Measurements from ENCODE around the gene FCRLB. TPM values are rescaled to one million over a fixed set of nuclear protein-coding genes. Genes with fewer than 3 reads are reported as not detected.
"Not testable (repeated sequence)": the region's sequence is repeated elsewhere in the genome, so short reads cannot be mapped to it uniquely, and the experiment has no call there.

Gene FCRLB
- total RNA-seq, 4 donors from 2014 or later: 0.65 to 2.2 (median 0.98) TPM

GRCh38 chr1:161688946-161689345, 32.4 kb upstream of the FCRLB start:
- DNase-seq (ENCODE audit: low spot score) (no peak), ATAC-seq (ENCODE audit: low FRiP score) (no peak)
- no peak for TF ChIP-seq CTCF (IDR thresholded peaks at IDR 0.05)

GRCh38 chr1:161691846-161692245, 29.5 kb upstream of the FCRLB start:
- ATAC-seq (ENCODE audit: low FRiP score) (no peak), DNase-seq (ENCODE audit: low spot score) (no peak)
- no peak for TF ChIP-seq CTCF (IDR thresholded peaks at IDR 0.05)

- not testable (repeated sequence) for ATAC-seq (ENCODE audit: low FRiP score)
Measured at GRCh38 chr1:161693020-161693712, 28.2 kb upstream of the FCRLB start.

GRCh38 chr1:161698302-161698701, 23.0 kb upstream of the FCRLB start:
- DNase-seq (ENCODE audit: low spot score); ATAC-seq (ENCODE audit: low FRiP score): not testable (repeated sequence)

More at GRCh38 chr1:161693020-161693712, 28.2 kb upstream of the FCRLB start:
- DNase-seq (ENCODE audit: low spot score): not testable (repeated sequence)

GRCh38 chr1:161702250-161702649, 19.1 kb upstream of the FCRLB start:
- ATAC-seq (ENCODE audit: low FRiP score): no peak

GRCh38 chr1:161705537-161705936, 15.8 kb upstream of the FCRLB start:
- no peak for DNase-seq (ENCODE audit: low spot score)
- ATAC-seq (ENCODE audit: low FRiP score): no peak
- TF ChIP-seq CTCF (IDR thresholded peaks at IDR 0.05): no peak

More at GRCh38 chr1:161702250-161702649, 19.1 kb upstream of the FCRLB start:
- TF ChIP-seq CTCF (IDR thresholded peaks at IDR 0.05): no peak
- DNase-seq (ENCODE audit: low spot score): no peak

GRCh38 chr1:161706113-161706481, 15.2 kb upstream of the FCRLB start:
- no peak for TF ChIP-seq CTCF (IDR thresholded peaks at IDR 0.05)
- DNase-seq (ENCODE audit: low spot score): no peak
- ATAC-seq (ENCODE audit: low FRiP score): no peak

- DNase-seq (ENCODE audit: low spot score): no peak
- TF ChIP-seq CTCF (IDR thresholded peaks at IDR 0.05): no peak
- no peak for ATAC-seq (ENCODE audit: low FRiP score)
Measured at GRCh38 chr1:161706482-161707347, 14.6 kb upstream of the FCRLB start, which contains the start of gene FCRLA. Gene FCRLA, plus strand, starts transcription at chr1:161707229. Its CDS starts 36 bp downstream, at chr1:161707265.

Data from omental fat pad (tissue), 4 donors.